Right ventricle myocardium inferior (tissue), 1 donor: Measurements from ENCODE around the gene PADI4. TPM values are rescaled to one million over a fixed set of nuclear protein-coding genes. Genes with fewer than 3 reads are reported as not detected.

Source experiments
- ATAC-seq: fragments of 200-7000 bp; cut with Tn5 transposase; one replicate; pipeline ENCODE4 v1.9.1; 2020; ENCODE audit warnings: mild to moderate bottlenecking, moderate library complexity
- DNase-seq: peaks from one replicate; pipeline ENCODE4 v3.0.0; 2021; ENCODE audit errors: missing footprints
- intact Hi-C: fragments of 100-400 bp; cut with DNase I; formaldehyde crosslinking; loops from one replicate; pipeline ENCODE4 v1.11.0; 2022
- total RNA-seq: library from RNA; stranded (reverse); fragmentation: NEBNext Ultra II Directional; extraction: Animal tissue kit (Norgen Biotek cat#: 25700); gene quantifications from one replicate; pipeline ENCODE4 v1.2.1, GENCODE V29; 2021
- donor health status: DM: no; HTN: yes; CAD: no; lungs with severe emphysema.

Gene PADI4
- total RNA-seq, 1 donor from 2014 or later = 0.24 TPM

DNA sequence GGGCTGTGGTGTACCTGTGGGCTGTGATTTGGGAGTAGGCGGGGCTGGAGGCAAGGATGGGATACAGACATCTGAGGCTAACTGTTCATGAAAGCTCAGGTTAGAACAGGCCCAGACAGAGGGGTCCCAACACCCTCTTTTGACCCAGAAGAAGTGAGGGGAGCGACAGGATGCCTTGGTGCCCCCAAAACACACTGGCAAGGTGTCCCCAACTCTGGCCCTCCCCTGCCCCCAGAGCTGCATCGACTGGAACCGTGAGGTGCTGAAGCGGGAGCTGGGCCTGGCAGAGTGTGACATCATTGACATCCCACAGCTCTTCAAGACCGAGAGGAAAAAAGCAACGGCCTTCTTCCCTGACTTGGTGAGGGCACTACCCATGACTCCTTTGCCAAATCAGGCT, 27.6 kb upstream of the PADI4 start:
- ATAC-seq = no peak
- intact Hi-C loops = no loop called here
- DNase-seq = no peak

- no peak for ATAC-seq
- no peak for DNase-seq
- intact Hi-C loops = no loop called here
These were observed 27.1 kb upstream of the PADI4 start for GRCh38 chr1:17280894-17281293.

- intact Hi-C loops = no loop called here
- ATAC-seq = no peak
- no peak for DNase-seq
These were observed 26.2 kb upstream of the PADI4 start for GRCh38 chr1:17281775-17282181.

GRCh38 chr1:17282836-17283235, 25.2 kb upstream of the PADI4 start:
- DNase-seq = no peak
- intact Hi-C loops = no loop called here
- ATAC-seq = no peak

DNA sequence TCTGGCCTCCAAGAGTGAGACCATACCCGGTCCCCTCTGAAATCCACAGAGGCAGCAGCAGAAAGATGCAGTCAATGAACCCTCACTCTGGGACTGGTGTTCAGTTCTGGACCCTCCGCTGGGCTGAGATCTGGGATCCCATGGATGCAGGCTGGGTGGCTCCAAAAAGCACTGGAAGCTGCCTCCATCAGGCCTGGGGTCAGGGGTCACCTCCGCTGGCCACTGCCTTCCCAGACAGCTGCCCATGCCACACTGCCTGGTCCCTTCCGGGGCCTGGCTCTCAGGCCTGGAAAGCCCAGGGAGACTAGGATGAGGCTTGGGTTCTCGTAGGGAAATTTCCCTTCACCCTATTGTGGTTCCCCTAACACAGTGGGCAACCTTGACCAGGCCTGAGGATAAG, 21.4 kb upstream of the PADI4 start:
- intact Hi-C loops = no loop called here
- no peak for ATAC-seq
- DNase-seq = no peak

DNA sequence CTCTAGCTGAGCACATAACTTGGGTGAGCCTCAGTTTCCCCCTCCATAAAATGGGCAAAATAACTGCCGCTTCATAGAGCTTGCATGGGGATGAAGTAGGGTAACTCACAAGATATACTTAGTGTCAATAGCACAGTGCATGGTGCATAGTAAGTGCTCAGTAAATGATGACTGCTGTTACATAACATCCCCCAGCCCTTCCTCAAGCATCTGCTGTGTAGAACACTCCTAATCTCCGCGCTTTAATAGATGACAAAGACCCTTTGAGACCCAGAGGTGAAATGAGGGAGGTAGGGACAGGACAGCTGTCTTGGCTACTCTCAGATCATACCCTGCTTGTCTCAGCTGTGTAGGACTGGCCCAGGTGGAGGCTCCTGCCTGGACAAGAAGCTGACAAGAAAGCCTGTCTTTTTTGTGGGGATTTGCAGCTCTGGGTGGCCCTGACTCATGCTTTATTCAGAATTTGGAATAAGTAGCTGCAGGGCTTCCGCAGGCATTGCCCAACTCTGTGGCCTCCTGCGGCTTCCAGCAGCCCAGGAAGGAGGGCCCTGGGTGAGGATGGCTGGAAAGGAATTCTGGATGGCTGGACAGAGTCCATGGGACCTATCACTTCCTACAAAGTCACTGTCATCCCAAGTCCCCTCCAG, 20.7 kb upstream of the PADI4 start:
- intact Hi-C loops = no loop called here
- DNase-seq = no peak
- ATAC-seq = no peak

DNA sequence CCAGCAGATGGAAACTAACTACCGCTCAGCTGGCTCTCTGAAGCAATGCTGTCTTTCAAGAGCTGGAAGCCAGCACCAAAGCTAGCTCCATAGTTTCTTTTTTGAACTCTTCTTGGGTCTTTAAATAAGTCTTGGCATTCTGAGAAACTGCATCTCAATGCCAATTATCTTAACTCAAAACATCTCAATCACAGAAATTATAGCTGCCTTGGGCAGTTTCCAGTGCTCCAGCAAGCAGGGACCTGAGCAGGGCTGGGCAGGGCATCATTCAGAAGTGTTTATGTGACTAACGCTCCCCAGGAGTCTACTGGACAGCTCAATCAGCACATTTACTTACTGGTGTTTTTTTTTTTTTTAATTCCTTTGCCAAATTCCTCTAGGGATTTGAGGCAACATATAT, 18.3 kb upstream of the PADI4 start:
- DNase-seq (no peak), ATAC-seq (no peak)

DNA sequence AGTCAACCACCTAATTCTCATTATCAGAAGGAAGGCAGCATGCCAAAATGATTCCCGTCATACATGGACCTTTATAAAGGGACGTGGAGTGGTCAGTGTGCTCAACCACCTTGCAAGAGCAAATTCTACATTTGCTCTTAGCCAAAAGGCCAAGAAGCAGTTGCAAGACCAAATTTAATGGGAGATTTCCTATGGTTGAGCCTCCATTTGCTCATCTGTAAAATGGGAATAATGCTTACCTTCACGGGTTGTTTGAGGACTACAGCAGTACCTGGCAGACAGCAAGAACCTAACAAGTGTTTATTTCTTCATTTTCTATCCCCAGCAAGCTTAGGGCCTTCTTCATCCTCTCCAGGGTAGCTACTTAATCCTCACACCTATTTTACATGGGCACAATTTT, 17.4 kb upstream of the PADI4 start:
- no peak for ATAC-seq
- intact Hi-C loops = no loop called here
- no peak for DNase-seq

More for the DNA sequence above, 18.3 kb upstream of the PADI4 start:
- intact Hi-C loops = no loop called here

- no peak for ATAC-seq
- intact Hi-C loops = no loop called here
- DNase-seq = no peak
These were observed 15.5 kb upstream of the PADI4 start for GRCh38 chr1:17292299-17293160.

GRCh38 chr1:17293681-17294425, 14.1 kb upstream of the PADI4 start:
- DNase-seq (no peak), ATAC-seq (no peak)
- intact Hi-C loops = no loop called here

GRCh38 chr1:17295292-17295691, 12.7 kb upstream of the PADI4 start:
- intact Hi-C loops = no loop called here
- DNase-seq (no peak), ATAC-seq (no peak)

DNA sequence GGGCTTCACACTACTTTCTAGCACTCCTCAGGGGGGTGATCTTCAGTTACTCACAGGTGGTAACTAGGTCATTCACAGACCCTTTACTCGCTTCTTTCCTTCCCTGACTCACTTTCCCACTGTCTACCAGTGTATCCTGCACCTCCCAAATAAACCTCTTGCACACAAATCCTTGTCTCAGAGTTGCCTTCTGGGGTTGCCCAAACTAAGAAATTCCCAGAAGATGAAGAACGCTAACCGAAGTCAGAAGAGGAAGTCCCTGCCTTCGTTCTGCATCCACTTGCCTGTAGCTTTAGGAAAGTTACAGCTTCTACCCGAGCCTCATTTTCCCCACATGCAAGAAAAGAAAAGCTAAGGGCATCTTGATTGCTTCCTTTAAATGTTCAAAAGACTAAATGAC, 11.9 kb upstream of the PADI4 start:
- intact Hi-C loops = no loop called here
- ATAC-seq = no peak
- DNase-seq = no peak

DNA sequence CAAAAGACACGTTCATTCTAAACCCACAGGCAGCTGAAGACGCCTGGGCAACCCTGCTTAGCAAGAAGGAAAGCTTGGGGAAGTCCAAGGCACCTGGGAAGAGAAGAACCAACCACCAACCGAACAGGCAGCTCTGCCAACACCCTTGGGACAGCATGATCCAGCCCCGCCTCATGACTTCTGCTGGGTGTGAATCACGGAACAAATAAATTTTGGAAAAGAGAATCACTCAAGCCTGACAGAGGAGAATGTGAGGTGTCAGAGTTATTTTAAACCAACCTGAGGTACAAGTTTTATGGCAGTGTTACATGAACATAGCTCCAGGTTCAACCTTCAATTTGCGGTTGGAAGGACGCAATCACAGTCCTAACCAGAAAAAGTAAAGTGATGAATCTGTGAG, 10.0 kb upstream of the PADI4 start:
- intact Hi-C loops = no loop called here
- ATAC-seq (no peak), DNase-seq (no peak)

DNA sequence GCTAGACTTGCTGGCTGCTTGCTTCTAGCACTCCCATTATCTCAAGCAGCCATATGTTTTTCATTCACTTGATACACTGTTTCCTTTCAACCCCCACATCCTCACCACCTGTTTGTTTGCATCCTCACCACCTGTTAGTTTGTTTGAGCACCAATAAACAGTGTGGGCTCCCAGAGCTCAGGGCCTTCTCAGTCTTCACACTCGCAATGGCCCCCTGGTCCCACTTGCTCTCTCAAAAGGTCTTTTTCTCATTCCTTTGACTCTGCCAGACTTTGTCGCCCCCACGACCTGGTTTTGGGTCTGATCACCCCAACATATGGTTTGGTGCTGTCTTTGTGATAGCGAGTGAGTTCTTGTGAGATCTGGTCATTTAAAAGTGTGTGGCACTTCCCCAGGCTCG, 6.2 kb upstream of the PADI4 start:
- ATAC-seq (no peak), DNase-seq (no peak)
- intact Hi-C loops = no loop called here

- intact Hi-C loops = no loop called here
- no peak for ATAC-seq
- DNase-seq = no peak
These were observed 3.7 kb upstream of the PADI4 start for GRCh38 chr1:17304151-17304825.

DNA sequence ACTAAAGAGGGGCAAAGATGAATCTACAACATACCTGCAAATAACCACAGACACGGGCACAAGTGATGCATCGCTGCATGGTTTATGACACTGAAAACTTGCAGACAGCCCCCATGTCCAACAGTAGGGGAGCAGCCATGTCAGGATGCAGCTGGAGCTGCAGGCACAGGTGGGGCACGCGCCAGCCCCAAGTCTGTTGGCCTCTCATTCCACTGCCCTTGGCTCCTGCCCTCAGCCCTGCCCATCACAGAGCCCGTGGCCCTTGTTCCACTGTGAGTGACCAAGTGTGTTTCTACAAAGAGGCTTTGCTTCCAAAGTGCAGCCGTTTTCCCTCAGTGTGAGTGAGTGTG, 3.2 kb upstream of the PADI4 start:
- ATAC-seq = no peak
- intact Hi-C loops = no loop called here

DNA sequence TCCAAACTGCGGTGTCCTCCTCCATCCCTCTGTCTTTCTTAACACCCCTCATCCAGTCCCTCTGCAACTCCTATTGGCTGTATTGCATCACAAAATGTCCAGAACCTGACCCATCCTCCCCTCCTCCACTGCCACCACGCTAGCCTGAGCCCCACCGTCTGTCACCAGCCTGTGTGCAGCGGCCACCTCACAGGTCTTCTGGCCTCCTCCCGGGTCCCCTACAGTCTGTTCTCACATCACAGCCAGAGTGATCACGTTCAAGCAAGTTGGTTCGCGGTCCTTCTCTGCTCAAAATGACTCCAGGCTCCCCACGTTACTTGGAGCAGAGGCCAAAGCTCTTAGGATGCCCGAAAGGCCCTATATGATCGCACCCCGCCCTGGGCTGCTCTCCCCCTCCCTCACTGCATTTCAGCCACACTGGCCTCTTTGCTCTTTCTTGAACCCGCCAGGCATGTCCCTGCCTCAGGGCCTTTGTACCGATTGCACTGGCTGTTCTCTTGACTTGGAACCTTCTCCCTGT, 2.4 kb upstream of the PADI4 start:
- DNase-seq = no peak
- intact Hi-C loops = no loop called here
- no peak for ATAC-seq

More for the DNA sequence above, 3.2 kb upstream of the PADI4 start:
- no peak for DNase-seq

DNA sequence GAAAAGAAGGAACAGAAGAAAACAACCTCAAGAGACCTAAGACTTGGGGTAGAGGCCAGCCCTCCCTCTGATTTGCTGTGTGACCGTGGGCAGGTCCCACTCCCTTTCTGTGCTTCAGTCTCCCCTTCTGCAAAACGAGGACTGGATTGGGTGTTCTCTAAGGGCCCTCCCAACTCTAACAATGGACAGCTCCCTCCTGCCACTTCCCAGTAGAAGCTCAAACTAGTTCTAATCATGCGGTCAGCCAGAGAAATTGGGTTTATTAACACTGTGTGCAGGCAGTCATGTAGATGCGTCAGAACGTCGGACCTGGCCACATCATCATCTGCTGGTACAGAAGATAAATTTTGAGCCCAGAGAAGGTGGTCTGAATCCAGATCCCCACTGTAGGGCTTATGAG, 1.6 kb upstream of the PADI4 start:
- ATAC-seq (no peak), DNase-seq (no peak)
- intact Hi-C loops = no loop called here

GRCh38 chr1:17306921-17307320, 1.1 kb upstream of the PADI4 start:
- no peak for ATAC-seq
- intact Hi-C loops = no loop called here

More at GRCh38 chr1:17306921-17307320, 1.1 kb upstream of the PADI4 start:
- DNase-seq = no peak
